HCT116 (cell line): ENCODE data around the gene SCAI.

Experiments
- CTCF ChIP-seq, 3 experiments: fragments of 200-600 bp in 1 of 3; sonication (generic) in 1 of 3; IDR thresholded peaks in 2 of 3; conservative IDR thresholded peaks in 1 of 3; 2 replicates each; pipeline ENCODE4 v1.5.1; 2012 to 2017; ENCODE audit warnings: low read depth in 2 of 3, low read length in 2 of 3, antibody characterized with exemption in 1 of 3, borderline replicate concordance in 1 of 3, control low read depth in 1 of 3, mild to moderate bottlenecking in 1 of 3, mixed read lengths in 1 of 3, mixed run types in 1 of 3, moderate library complexity in 1 of 3; ENCODE audit not compliant: insufficient read depth in 1 of 3
- ELF1 ChIP-seq: IDR thresholded peaks from 2 replicates; pipeline ENCODE4 v1.6.1; 2012; ENCODE audit warnings: low read depth, borderline replicate concordance
- EZH2 ChIP-seq: fragments of 200-600 bp; sonication (generic); IDR thresholded peaks from 2 replicates; pipeline ENCODE4 v1.6.1; 2017; ENCODE audit warnings: antibody characterized with exemption, mixed run types
- YY1 ChIP-seq: IDR thresholded peaks from 2 replicates; pipeline ENCODE4 v1.6.1; 2011; ENCODE audit warnings: low read length, low read depth, moderate library complexity, mild to moderate bottlenecking; ENCODE audit not compliant: insufficient replicate concordance; ENCODE audit errors: extremely low read depth
- TF ChIP-seq, protein P1 (sequence below): IDR thresholded peaks from 2 replicates; pipeline ENCODE4 v1.6.1; 2012

- TF ChIP-seq YY1 = no peak
- no peak for TF ChIP-seq CTCF (IDR thresholded peaks at IDR 0.05 in 2 of 3, conservative IDR thresholded peaks at IDR 0.05 in 1 of 3; ENCODE audit: borderline replicate concordance in 1 of 3, insufficient read depth in 1 of 3, low read depth in 2 of 3, low read length in 2 of 3)
- no peak for TF ChIP-seq ELF1
- TF ChIP-seq, protein P1, sequence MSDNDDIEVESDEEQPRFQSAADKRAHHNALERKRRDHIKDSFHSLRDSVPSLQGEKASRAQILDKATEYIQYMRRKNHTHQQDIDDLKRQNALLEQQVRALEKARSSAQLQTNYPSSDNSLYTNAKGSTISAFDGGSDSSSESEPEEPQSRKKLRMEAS = no peak
- no peak for TF ChIP-seq EZH2
These were observed 17.1 kb downstream of the SCAI start for GRCh38 chr9:125126019-125126746.
